Measurements from ENCODE around the gene XAF1.
A peak's percentile ranks its signal among the peaks of the same experiment; 100 is the strongest.
"Not testable (repeated sequence)": the region's sequence is repeated elsewhere in the genome, so short reads cannot be mapped to it uniquely, and the experiment has no call there.

The XAF1 gene

DNA sequence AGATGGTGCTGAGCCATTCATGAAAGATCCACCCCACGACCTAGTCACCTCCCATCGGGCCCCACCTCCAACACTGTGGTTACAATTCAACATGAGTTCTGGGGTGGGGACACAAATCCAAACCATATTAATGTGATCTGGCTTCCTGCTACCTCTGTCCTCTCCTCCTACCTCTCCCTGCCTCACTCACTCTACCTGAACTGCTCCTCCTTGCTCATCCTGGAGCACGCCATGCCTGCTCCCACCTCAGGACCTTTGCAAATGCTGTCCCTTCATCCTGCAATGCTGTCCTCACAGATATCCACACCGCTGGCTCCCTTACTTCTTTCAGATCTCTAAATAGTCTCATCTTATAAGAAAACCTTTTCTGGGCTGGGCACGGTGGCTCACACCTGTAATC lies 31.8 kb upstream of the XAF1 start:
- no peak for FAIRE-seq
- DNase-seq (ENCODE audit: insufficient read length, low spot score) = no peak
- no peak for TF ChIP-seq POLR2A (IDR thresholded peaks at IDR 0.05; ENCODE audit: low read depth, low read length)

DNA sequence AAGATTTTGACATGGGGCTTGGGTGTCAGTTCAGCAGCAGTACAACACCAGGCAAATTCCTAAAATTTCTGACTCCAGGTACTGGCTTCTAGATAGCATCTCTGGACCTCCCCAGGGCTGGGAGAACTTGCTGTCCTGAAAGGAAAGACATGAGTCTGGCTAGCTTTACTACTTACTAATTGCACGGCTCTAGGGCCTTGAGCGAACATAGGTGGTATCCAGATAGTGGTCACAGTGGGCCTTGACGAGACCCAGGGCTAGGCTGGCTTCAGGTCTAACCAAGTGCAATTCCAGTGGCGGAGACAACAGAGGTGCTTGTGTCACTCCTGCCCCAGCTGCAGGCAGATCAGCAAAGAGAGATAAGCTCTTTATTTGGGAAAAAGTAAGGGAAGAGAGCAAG lies 26.3 kb upstream of the XAF1 start:
- no peak for TF ChIP-seq POLR2A (IDR thresholded peaks at IDR 0.05; ENCODE audit: low read depth, low read length)
- DNase-seq (ENCODE audit: insufficient read length, low spot score) = no peak
- FAIRE-seq = no peak

DNA sequence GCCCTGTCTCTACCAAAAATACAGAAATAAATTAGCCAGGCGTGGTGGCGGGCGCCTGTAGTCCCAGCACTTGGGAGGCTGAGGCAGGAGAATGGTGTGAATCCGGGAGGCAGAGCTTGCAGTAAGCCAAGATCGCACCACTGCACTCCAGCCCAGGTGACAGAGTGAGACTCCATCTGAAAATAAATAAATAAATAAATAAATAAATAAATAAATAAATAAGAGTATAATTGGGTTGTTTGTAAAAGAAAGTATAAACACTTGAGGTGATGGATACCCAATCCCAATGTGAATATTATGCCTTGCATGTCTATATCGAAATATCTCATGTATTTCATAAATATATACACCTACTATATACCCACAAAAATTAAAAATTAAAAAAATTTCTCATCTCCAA lies 9.2 kb upstream of the XAF1 start:
- FAIRE-seq; DNase-seq (ENCODE audit: insufficient read length, low spot score): not testable (repeated sequence)

DNA sequence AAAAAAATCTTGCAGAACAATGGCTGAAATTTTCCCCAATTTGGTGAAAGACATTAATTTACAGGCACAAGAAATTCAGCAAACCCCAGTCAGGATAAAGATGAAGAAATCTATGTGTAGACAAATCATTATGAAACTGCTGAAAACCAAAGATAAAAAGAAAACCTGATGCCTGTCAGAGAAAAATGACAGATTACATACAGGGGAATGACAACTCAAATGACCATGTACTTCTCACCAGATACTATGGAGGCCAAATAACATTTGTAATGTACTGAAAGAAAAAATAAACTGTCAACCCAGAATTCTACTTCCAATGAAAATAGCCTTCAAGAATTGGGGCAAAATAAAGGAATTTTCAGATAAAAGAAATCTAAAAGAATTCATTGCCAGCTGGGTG lies 7.2 kb upstream of the XAF1 start:
- TF ChIP-seq POLR2A (IDR thresholded peaks at IDR 0.05; ENCODE audit: low read depth, low read length) = no peak
- FAIRE-seq (no peak), DNase-seq (ENCODE audit: insufficient read length, low spot score) (no peak)

DNA sequence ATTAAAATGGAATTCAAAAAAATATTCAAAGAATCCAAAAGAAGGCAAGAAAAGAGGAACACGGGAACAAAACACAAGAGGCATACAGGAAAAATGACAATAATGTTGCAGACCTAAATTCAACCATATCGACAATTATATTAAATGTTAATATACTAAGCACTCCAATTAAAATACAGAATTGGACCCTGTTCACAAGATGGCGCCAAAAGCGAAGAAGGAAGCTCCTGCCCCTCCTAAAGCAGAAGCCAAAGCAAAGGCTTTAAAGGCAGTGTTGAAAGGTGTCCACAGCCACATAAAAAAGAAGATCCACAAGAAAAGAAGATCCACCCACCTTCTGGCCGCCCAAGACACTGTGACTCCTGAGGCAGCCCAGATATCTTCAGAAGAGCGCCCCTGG lies 6.3 kb upstream of the XAF1 start:
- FAIRE-seq (no peak), DNase-seq (ENCODE audit: insufficient read length, low spot score) (no peak)
- TF ChIP-seq POLR2A (IDR thresholded peaks at IDR 0.05; ENCODE audit: low read depth, low read length) = no peak

DNA sequence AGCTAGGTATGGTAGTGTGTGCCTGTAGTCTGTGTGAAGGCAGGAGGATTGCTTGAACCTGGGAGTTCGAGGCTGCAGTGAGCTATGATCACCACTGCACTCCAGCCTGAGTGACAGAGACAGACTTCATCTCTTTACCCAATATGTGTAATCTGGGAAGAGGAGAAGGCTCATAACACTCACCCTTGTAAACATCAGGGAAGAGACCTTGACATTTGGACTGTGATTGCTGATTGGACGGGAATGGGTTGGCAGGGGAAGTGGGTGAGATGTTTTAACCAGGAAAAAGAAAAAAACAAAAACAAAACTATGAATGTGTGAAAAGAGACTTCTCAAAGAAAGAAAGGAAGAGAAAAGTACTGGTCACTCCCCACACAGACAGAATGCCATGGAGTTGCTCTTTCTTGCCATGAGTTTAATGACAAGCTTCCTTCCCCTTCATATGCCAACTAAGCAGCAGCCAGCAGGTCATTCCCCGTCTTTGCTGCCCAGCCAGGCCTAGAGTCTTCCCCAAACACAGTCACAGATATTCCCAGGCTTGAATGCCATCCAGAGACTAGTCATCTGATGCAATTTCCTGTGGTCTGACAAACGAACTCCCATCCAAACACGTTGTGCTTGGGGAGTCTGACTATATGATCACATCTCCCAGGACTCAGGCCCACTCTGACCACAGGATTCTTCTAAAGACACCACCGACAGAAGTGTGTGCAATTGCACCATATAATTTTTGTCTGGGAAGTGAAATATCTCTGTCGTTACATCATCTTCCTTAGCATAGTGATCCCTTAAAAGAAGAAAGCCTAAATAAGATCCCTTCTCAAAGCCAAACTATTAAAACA lies 3.6 kb upstream of the XAF1 start:
- no peak for TF ChIP-seq POLR2A (IDR thresholded peaks at IDR 0.05; ENCODE audit: low read depth, low read length)
- FAIRE-seq (peak; percentile 95), DNase-seq (ENCODE audit: insufficient read length, low spot score) (peak; percentile 78)

DNA sequence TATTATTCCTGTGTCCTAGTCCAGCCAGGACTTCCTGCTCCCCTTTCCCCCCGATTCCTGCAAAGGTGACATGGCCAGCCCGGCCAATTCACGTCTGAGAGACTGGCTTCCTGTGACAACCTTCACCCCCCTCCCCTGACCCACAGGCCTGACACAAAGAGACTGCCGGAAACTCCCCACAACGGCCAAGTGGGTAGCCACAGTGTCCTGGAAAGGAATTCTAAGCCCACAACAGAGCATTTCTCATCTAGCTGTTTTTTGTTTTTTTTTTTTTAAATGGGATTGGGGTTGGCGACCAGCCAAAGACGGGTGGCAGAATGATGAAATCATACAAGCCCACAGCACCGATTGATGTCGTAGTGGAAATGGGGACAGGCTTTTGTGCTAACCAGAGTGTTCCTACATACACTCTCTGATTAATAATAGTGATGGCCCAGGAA lies 2.8 kb upstream of the XAF1 start:
- FAIRE-seq = peak; percentile 43
- DNase-seq (ENCODE audit: insufficient read length, low spot score) = peak; percentile 56
- TF ChIP-seq POLR2A (IDR thresholded peaks at IDR 0.05; ENCODE audit: low read depth, low read length) = no peak

DNA sequence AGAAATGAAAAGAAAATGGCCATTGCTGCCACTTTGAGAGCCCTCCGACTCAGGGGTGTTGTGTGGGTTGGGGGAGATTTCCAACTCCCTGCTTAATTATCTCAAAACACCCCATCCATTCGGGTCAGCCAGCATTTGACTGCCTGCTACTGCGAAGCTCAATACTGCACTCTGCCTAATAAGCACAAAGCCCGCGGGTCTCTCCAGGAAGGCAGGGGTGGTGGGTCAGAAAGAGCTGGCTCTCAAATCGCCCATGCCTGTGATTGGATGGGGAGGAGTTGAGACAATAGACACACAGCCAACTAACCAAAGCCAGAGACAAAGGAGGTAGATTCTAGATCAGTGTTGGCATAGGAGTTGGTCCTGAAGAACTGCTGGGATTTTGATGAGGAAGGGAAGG lies 2.3 kb upstream of the XAF1 start:
- DNase-seq (ENCODE audit: insufficient read length, low spot score) = no peak
- no peak for FAIRE-seq
- TF ChIP-seq POLR2A (IDR thresholded peaks at IDR 0.05; ENCODE audit: low read depth, low read length) = no peak

DNA sequence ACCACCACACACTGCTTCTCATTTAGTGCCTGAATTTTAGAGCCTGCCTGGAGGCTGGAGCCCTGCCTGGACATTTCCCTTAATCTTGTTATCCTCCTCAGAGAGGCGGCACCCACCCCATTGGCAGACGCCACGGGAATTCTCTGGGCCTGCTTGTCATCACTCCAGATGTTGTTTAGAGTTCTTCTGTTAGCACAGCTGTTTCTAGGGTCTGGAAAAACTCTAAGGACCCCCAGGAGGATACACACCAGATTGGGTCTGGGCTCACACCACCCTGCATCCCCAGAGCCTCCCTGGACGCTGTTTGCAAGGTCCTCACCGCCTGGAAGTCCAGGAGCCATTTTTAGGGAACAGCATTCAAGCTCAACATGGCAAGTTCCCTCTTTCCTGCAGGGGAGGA lies 565 bp upstream of the XAF1 start:
- FAIRE-seq (no peak), DNase-seq (ENCODE audit: insufficient read length, low spot score) (no peak)
- no peak for TF ChIP-seq POLR2A (IDR thresholded peaks at IDR 0.05; ENCODE audit: low read depth, low read length)

DNA sequence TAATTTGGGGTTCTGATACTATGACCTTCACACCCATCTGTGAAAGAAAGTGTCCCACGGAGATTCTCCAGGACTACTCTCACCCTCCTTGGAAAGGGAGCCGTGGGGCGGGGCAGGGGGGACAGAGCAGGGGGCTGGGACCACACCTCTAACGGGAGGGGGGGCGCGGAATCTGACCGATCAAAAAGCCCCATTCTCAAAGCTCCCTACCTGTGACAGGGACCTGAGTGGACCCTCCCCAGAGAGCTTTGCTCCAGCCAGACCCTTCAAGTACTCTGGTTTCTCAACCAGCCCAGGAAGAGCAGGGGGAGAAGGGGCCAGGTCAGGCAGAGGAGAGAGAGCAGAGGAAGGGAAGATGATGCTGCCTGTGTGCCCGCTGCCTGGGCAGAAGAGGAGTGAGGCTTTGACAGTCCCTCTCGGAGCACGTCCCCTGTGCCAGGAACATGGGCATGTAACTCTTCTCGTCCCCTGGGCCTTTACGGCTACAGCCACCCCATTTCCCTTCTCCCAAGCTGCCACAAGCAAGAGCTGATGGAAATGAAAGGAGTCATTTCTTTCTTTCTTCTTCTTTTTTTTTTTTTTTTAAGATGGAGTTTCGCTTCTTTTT lies 682 bp downstream of the XAF1 start:
- no peak for FAIRE-seq
- no peak for TF ChIP-seq POLR2A (IDR thresholded peaks at IDR 0.05; ENCODE audit: low read depth, low read length)
- no peak for DNase-seq (ENCODE audit: insufficient read length, low spot score)

DNA sequence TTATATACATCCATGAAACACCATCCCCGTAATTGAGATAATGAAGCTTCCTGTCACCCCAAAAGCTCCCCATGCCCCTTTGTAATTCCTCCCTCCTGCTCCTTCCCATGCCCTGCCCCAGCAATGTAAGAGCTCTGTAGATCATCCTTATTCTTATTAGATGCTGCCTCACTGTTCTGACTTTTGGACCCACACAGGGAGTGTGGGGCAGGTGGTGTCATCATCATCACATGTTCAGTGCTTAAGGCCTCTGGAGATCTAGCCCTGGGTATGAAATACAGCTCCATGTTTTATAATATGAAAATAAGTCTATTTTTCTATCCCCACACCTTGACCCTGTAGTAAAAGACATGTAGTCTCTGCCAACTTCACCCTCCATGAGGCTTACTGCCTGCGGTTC lies 1.9 kb downstream of the XAF1 start:
- DNase-seq (ENCODE audit: insufficient read length, low spot score) = no peak
- TF ChIP-seq POLR2A (IDR thresholded peaks at IDR 0.05; ENCODE audit: low read depth, low read length) = no peak
- no peak for FAIRE-seq

DNA sequence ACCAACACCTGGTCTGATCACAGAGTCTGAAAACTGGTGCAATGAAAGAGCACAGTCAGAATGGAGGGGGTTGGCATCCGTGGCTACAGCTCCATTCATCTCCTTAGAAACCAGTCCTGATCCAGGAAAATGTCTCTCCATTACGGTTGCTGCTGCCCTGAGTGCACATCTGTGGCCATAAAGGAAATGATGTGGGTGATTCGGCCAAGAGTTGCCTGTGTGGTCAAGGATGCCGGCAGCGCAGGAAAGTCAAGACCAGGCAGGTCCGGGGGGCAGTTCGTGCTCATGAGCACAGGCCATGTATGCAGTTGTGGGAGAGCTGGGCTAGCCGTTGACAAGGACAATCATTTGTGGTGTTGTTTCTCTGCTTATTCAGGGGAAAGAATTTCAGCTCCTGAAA lies 5.9 kb downstream of the XAF1 start:
- DNase-seq (ENCODE audit: insufficient read length, low spot score) (no peak), FAIRE-seq (no peak)
- TF ChIP-seq POLR2A (IDR thresholded peaks at IDR 0.05; ENCODE audit: low read depth, low read length) = no peak

DNA sequence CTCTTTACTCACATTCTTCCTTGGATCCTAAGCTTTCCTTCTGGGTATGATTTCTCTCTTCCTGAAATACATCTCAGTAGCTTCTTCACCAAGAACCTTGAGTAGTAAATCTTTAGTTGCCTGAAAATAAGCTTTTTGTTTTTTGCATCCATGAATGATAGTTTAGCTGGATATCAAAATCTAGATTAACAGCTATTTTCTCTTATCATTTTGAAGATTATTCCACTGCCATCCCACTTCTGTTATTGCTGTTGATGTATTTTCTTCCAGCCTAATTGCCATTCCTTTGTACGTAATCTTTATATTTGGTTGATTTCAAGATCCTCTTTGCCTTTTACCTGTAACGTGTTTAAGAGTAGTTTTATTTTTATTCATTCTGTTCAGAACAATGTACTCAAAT lies 12.6 kb downstream of the XAF1 start:
- DNase-seq (ENCODE audit: insufficient read length, low spot score) (no peak), FAIRE-seq (no peak)
- no peak for TF ChIP-seq POLR2A (IDR thresholded peaks at IDR 0.05; ENCODE audit: low read depth, low read length)

DNA sequence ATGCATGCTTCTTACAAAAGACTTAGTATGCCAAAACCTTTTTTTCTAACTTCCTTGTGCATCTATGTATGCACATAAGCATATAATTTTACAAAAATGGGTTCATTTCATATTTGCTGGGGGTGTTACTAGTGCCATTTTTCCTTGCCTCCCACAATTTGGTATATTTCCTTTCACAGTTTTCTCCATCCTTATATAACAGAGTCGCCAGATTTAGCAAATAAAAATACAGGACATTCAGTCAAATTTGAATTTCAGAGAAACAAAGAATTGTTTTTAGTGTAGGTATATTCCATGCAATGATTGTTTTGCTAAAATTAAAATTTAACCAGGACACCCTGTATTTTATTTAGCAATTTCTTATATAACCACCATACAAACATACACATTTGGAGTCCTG lies 16.2 kb downstream of the XAF1 start:
- DNase-seq (ENCODE audit: insufficient read length, low spot score) = no peak
- no peak for FAIRE-seq
- TF ChIP-seq POLR2A (IDR thresholded peaks at IDR 0.05; ENCODE audit: low read depth, low read length) = no peak

DNA sequence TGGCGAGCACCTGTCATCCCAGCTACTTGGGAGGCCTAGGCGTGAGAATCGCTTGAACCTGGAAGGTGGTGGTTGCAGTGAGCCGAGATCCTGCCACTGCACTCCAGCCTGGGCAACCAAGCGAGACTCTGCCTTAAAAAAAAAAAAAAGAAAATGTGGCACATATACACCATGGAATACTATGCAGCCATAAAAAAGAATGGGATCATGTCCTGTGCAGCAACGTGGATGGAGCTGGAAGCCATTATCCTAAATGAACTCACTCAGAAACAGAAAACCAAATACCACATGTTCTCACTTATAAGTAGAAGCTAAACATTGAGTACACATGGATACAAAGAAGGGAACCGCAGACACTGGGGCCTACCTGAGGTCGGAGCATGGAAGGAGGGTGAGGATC lies 19.1 kb downstream of the XAF1 start:
- DNase-seq (ENCODE audit: insufficient read length, low spot score); FAIRE-seq: not testable (repeated sequence)

All from H54 (cell line).